ENCODE results near the gene GET3.
"Not testable (repeated sequence)": the region's sequence is repeated elsewhere in the genome, so short reads cannot be mapped to it uniquely, and the experiment has no call there.

GET3 gene

DNA sequence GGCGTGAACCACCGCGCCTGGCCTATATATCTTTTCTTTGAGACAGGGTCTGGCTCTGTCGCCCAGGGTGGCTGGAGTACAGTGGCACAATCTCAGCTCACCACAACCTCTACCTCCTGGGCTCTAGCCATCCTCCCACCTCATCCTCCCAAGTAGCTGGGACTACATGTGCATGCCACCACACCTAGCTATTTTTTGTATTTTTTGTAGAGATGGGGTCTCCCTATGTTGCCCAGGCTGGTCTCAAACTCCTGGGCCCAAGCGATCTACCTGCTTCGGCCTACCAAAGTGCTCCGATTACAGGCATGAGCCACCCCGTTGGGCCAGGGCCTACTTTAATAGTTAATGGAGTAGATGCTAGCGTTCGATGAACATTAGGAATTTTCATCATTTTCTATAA is 17.0 kb upstream of the GET3 start:
- no peak for DNase-seq

DNA sequence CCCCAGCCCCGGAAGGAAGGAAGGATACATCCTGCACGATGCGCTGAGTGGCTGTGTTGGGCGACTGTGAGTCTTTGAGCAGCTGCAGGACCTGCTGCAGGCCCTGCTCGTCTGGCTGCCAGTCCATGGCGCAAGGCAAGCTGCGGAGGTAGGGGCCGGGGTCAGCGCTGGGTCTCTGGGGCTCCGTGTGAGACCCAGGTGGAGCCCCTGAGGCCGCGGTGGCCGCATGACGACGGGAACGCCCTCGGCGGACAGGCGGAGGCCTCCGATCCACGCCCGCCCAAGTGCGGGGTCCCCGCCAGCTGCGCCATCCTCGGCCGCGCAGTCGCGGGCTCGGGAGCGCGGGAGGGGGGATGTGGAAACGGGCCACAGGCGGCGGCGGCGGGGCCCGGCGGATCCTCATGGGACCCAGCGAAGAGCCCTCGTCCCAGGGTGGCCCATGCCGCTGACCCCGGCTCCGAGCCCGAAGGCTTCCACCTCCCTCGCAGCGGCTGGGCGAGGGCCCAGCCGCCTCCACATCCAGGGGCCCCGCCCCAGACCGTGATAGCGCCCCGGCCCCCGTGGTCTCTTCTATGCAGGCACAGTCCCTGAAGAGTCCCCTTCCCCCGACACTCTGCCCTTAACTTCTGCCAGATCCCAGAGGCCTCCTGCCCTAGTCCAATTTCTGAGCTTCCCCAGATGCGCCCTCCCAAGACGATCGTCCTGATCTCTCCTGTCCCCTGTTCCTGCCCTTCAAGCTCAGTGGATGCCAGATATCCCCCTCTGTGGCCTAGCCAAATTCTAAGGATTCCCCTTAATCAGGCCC is 16.2 kb upstream of the GET3 start:
- no peak for DNase-seq

- peak; percentile 49 for DNase-seq
These were observed 15.4 kb upstream of the GET3 start for GRCh38 chr19:12721656-12722565.

DNA sequence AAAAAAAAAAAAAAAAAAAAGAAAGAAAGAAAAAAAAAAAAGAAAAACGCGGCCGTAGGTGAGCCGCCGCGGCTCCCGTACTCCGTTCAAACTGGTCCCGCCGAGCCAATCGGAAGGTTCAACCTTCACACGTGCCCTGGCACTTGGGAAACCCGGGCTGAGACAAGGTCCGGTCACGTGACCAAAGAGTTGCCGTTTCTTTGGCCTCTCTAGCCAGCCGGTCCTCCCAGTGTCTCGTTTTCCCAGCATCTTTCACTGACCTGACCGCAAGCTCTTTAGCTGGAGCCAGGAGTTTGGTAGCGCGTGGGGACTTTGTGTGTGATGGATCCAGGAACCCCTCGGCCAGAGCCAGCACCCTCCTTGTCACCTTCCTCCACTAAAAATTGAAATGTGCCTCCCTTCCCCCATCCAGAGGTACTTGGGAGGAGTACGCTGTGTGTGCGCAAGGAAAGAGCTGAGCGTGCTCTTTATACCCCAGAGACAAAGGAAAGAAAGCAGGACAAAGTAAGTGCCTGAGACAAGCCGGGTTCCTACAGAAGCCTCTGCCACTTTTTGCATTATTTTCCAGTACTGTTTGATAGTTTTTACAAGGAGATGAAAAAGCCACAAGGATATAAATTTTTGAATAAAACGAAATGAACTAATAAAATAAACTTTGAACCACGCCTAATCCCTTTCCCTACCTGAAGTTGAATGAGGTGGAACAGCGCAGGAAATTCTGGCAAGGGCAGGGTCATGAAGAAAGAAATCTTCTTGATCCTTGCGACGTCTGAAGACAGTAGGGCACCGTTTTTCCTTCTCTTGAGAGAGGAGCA is 14.5 kb upstream of the GET3 start:
- peak; percentile 99 for DNase-seq

- DNase-seq, result no peak
These were observed 14.0 kb upstream of the GET3 start for GRCh38 chr19:12723381-12723640.

DNA sequence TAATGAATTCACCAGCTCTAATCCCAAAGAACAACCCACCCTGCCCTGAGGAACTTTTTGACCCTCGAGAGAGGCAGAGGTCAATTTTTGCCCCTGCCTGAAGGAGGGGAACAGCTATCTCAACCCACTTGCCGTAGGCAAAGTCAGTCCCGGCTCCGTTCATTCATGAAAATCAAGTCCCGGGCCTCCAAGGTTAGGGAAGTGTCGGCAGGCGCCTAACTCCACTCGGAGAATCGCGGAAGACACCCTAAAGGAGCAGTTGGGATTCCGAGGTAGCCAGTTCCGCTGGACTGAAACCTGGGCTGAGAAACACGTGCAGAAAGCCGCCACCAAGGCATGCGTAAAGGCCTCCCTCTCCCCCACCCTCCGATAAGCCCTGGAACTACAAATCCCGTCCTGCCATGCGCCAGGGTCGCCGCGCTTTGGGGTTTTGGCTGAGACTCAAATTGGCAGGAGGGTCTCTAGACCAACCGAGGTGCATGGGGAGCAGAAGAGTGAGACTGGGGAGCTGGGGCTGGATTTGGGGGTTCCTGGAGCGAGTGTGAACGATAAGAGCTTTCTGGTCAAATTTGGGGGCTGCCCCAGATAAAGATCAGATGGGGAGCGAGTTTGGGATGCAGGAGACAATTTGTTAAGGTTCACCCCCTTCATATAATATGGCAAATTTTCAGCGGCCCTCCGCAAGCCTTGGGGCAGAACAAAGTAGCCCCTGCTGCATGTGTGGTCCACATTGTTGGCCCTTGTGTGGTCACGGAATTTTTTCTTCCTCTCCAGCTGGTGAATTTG is 13.5 kb upstream of the GET3 start, which contains the start of gene TNPO2:
TNPO2 (minus strand) TSS at position 292 of the 786 bp plus-strand sequence. CDS start 2,955 bp downstream, outside the sequence.
- no peak for DNase-seq

- not testable (repeated sequence) for DNase-seq
These were observed 11.7 kb upstream of the GET3 start for GRCh38 chr19:12725612-12726011.

- DNase-seq, result no peak
These were observed 10.3 kb upstream of the GET3 start for GRCh38 chr19:12726988-12727316.

DNA sequence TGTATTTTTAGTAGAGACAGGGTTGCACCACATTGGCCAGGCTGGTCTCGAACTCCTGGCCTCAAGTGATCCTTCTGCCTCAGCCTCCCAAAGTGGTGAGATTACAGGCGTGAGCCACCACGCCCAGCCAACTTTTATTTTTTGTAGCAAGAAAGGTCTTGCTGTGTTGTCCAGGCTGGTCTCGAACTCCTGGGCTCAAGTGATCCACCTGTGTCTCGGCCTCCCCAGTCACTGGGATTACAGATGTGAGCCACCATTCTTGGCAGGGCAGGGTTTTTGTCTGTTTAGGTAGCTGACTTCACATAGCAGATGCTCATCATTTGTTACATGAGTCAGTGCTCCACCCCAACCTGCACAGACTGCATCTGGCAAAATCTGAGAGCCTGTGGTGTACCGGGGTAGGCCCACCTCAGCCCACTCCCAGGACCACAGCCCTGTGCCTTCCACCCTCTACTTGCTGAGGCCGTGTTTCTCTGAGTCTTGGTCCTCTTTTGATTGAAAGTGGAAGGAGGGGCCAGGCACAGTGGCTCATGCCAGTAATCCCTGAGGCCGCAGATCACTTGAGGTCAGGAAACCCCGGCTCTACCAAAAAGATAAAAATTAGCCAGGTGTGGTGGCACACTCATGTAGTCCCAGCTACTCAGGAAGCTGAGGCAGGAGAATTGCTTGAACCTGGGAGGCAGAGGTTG is 9.4 kb upstream of the GET3 start:
- no peak for DNase-seq

GRCh38 chr19:12730064-12730463 is 7.2 kb upstream of the GET3 start:
- DNase-seq, result no peak

DNA sequence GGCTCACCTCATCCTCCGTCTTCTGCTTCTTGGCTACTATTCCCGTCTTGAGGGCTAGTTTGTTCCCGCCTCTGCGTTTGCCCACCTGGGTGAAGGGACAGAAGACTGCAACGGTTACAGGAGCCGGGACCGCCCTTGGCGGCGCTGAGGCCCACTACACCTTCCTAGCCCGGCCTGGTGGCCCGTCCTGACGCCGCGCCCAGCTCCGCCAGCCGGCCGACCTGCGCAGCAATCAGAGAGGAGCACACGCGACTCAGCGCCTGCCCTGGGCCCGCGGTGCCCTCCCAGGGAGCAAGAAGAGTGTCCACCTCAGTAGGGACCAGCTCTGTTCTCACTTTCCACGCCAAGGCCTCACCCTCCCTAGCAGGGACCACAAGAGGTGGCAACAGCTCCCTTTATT is 6.0 kb upstream of the GET3 start:
- no peak for DNase-seq

DNA sequence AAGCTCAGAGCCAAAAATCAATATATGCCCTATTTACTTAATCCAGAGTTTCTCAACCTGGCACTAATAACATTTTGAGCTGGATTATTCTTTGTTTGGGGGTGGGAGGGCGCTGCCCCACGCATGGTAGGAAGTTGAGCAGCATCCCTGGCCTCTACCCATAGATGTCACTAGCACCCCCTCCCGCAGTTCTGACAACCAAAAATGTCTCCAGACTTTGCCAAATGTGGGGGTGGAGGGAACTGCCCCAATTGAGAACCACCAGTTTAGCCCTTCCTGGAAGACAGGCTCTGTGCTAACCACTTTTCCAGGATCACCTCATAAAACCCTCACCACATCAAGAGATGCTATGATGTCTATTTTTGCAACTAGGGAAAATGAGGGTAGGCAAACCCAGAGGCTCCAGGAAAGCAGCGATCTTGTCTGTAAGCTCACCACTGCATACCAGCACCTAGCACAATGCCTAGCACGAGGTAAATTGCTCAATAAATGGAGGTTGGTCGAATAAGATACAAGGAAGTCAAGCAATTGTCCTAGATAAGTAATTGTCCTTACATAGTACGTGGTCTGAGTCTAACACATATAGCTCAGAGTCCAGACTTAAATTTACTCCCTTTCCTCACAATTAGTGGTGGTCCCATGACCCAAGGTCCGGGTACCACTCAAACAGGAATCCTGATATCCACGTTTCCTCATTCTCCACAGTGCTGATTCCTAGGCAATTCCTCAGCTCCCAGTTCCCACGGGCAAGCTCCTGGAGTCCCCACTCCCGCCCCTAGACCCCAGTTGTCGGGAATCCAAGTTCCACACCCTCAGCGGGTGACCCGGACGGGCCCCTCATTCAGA is 3.7 kb upstream of the GET3 start:
- no peak for DNase-seq

- DNase-seq, result no peak
These were observed 596 bp downstream of the GET3 start for GRCh38 chr19:12737835-12738351.

DNA sequence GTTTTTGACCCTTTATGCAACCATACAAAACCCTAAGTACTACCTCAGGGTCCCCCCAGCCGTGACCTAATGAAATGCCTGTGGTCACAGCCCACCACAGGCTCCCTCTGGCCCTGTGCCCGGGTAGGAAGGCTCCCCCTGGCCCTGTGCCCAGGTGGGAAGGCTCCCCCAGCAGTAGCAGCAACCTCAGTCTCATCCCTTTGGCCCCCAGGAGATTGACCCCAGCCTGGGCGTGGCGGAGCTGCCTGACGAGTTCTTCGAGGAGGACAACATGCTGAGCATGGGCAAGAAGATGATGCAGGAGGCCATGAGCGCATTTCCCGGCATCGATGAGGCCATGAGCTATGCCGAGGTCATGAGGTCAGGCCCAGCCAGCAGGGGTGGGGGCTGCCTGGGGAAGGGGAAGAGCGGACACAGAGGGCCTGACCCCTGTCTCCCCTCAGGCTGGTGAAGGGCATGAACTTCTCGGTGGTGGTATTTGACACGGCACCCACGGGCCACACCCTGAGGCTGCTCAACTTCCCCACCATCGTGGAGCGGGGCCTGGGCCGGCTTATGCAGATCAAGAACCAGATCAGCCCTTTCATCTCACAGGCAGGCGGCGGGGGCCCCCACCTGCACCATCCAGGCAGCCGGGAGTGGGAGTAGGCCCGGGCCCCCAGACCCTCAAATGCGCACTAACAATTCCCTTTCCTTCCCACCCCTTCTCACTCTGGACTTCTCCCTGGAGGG is 8.0 kb downstream of the GET3 start:
- DNase-seq, result no peak

GRCh38 chr19:12748489-12748888 is 11.2 kb downstream of the GET3 start:
- no peak for DNase-seq

GRCh38 chr19:12749938-12750521 is 12.7 kb downstream of the GET3 start:
- DNase-seq, result no peak

GRCh38 chr19:12750851-12751250 is 13.6 kb downstream of the GET3 start:
- no peak for DNase-seq

GRCh38 chr19:12751635-12752034 is 14.3 kb downstream of the GET3 start, which contains the start of gene BEST2:
BEST2 (plus strand) TSS chr19:12751791; CDS start chr19:12752593, 802 bp downstream.
- no peak for DNase-seq

DNA sequence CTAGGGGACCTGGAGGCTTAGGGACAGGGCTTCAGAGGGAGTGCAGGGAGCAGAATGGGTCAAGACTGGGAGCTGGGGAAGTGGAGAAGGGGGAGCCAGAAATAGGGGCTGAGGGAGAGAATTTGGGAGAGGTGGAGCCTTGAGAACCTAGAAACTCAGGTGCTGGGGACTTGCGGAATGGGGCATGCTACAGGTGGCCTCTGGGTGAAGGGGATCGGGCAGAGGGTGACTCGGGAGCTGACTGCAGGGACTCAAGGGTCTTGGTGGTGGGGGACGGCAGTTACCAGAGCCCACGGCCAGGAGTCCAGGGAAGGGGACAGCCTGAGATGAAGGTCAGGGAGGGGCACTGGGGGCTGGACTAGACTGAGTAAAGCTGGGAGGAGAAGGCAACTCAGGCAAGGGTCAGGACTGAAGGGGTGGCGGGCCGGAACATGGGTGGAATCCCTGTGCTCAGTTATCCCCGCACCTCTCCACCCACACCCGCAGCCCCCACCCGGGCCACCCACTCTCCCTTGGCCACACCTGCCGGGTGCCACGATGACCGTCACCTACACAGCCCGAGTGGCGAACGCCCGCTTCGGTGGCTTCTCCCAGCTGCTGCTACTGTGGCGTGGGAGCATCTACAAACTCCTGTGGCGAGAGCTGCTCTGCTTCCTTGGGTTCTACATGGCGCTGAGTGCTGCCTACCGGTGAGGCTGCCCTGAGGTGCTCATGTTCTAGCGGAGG is 14.9 kb downstream of the GET3 start:
- no peak for DNase-seq

All from NCI-H510A (cell line).